Neutrophil (primary cell): Measurements from ENCODE around the gene TP73.
A peak's percentile ranks its signal among the peaks of the same experiment; 100 is the strongest.

Experiments
- H3K27ac ChIP-seq: fragments of 200-600 bp; sonication (generic); 2 replicates; pipeline ENCODE4 v1.5.1; 2016; ENCODE audit warnings: mild to moderate bottlenecking, moderate library complexity
- H3K27me3 ChIP-seq: fragments of 200-600 bp; sonication (generic); 2 replicates; pipeline ENCODE4 v1.6.0; 2016; ENCODE audit warnings: mild to moderate bottlenecking
- H3K36me3 ChIP-seq: fragments of 200-600 bp; sonication (generic); 2 replicates; pipeline ENCODE4 v1.5.1; 2017
- H3K4me1 ChIP-seq, 2 experiments: fragments of 200-600 bp in 1 of 2; sonication (generic) in 1 of 2; 1 replicate in 1 of 2; 2 replicates in 1 of 2; pipeline versions ENCODE4 v1.5.1 to v1.6.1; 2013 to 2016; ENCODE audit warnings: low read depth in 1 of 2, low read length in 1 of 2, mild to moderate bottlenecking in 1 of 2, moderate library complexity in 1 of 2; ENCODE audit not compliant: control insufficient read depth in 1 of 2, insufficient read depth in 1 of 2
- H3K4me3 ChIP-seq, 2 experiments: fragments of 200-600 bp in 1 of 2; sonication (generic) in 1 of 2; 1 replicate in 1 of 2; 2 replicates in 1 of 2; pipeline ENCODE4 v1.5.1; 2013 to 2016; ENCODE audit warnings: low read depth in 1 of 2, low read length in 1 of 2, mild to moderate bottlenecking in 1 of 2, moderate library complexity in 1 of 2
- H3K9me3 ChIP-seq: fragments of 200-600 bp; sonication (generic); 2 replicates; pipeline ENCODE4 v1.5.1; 2016
- TF ChIP-seq, protein P1 (sequence below): fragments of 200-600 bp; sonication (generic); IDR thresholded peaks from 2 replicates; pipeline ENCODE4 v1.5.1; 2016; ENCODE audit warnings: antibody characterized with exemption

TP73 gene

DNA sequence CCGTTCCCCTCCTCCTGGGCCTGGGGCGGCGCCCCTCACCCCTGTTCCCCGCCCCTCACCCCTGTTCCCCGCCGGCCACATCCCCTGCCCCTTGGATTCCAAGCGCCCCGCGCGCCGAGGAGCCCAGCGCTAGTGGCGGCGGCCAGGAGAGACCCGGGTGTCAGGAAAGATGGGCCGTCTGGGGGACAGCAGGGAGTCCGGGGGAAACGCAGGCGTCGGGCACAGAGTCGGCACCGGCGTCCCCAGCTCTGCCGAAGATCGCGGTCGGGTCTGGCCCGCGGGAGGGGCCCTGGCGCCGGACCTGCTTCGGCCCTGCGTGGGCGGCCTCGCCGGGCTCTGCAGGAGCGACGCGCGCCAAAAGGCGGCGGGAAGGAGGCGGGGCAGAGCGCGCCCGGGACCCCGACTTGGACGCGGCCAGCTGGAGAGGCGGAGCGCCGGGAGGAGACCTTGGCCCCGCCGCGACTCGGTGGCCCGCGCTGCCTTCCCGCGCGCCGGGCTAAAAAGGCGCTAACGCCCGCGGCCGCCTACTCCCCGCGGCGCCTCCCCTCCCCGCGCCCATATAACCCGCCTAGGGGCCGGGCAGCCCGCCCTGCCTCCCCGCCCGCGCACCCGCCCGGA, at the start of gene TP73:
TP73 (plus strand) TSS at position 587 of the 618 bp plus-strand sequence. CDS start 29,850 bp downstream, outside the sequence.
- Histone ChIP-seq H3K4me1 (peaks cover 58 to 62% of the 10 kb centered on the region in 2 experiments), H3K36me3 (no peaks in the 10 kb centered on the region), H3K27me3 (peaks cover 71% of the 10 kb centered on the region), H3K9me3 (no peaks in the 10 kb centered on the region), H3K4me3 (peak within 1 kb of the TSS; percentile 40 to 89), H3K27ac (no peak within 1 kb of the TSS)
- TF ChIP-seq, protein P1, sequence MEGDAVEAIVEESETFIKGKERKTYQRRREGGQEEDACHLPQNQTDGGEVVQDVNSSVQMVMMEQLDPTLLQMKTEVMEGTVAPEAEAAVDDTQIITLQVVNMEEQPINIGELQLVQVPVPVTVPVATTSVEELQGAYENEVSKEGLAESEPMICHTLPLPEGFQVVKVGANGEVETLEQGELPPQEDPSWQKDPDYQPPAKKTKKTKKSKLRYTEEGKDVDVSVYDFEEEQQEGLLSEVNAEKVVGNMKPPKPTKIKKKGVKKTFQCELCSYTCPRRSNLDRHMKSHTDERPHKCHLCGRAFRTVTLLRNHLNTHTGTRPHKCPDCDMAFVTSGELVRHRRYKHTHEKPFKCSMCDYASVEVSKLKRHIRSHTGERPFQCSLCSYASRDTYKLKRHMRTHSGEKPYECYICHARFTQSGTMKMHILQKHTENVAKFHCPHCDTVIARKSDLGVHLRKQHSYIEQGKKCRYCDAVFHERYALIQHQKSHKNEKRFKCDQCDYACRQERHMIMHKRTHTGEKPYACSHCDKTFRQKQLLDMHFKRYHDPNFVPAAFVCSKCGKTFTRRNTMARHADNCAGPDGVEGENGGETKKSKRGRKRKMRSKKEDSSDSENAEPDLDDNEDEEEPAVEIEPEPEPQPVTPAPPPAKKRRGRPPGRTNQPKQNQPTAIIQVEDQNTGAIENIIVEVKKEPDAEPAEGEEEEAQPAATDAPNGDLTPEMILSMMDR, result no peak

DNA sequence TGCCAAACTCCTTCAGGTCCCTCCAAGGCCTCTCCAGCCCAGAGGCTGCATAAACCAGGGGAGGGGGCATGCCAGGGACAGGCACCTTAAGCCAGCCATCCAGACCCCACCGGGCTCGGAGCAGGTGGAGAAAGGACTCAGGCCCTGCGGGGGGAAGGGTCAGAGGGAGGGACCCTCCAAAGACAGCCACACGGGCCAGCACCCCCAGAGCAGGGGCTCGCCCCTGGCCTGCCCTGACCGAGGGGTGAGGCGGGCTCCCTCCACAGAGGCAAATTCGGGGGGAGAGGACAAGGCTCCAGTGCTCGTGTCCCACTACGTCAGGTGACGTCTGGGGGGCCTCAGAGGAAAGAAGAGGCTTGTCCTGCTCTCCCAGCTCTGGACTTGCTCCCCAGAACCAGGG, 49.2 kb upstream of the TP73 start:
- no peaks in the 10 kb centered on the region for H3K36me3 ChIP-seq
- TF ChIP-seq, protein P1, result no peak
- no peak overlapping the region for H3K27ac ChIP-seq
- H3K4me1 ChIP-seq, result peaks cover 40 to 46% of the 10 kb centered on the region in 2 experiments
- peaks cover under 1% of the 10 kb centered on the region for H3K27me3 ChIP-seq
- no peak overlapping the region for H3K4me3 ChIP-seq
- no peaks in the 10 kb centered on the region for H3K9me3 ChIP-seq

DNA sequence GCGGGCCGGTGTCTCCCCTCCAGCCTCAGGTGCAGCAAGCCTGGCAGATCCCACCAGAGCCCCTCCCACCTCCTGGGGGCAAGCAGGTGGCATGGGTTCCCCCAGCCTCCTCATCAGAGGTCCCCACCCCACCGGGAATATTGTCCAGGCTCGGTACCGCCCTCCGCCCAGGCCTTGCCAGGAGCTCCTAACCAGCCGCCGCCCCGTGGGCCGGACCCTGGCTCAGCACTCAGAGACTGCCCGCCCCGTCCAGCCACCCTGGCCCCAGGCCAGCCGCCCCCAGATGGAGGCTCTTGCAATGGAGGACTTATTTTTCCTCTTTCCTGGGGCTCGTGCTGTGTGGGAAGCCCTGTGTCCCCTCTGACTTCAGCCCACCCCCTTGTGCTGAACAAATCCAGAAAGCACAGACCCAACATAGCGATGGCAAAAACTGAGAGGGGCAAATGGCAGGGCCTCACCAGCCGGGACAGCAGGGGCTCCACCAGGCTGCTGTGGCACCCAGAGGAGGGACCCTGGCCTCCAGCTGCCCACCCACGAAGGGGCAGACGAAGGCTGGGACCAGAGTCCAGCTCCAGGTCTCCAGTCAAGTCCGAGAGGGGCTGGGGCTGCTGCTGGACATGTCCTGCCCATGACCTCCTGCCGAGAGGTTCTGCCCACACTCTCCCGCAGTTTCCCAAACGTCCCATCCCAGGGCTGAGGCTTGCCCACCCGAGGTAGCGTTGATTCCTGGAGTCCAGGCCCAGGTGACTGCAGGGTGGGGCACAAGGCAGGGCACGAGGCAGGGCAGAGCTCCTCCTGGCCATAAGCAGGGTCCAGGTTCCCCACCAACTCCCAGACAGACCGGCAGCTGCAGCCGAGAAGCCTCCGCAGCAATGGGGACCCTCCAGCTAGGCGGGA, 48.5 kb upstream of the TP73 start:
- H3K4me3 ChIP-seq, result no peak overlapping the region
- no peaks in the 10 kb centered on the region for H3K9me3 ChIP-seq
- no peaks in the 10 kb centered on the region for H3K36me3 ChIP-seq
- TF ChIP-seq, protein P1, result no peak
- H3K4me1 ChIP-seq, result peaks cover 38 to 45% of the 10 kb centered on the region in 2 experiments
- H3K27me3 ChIP-seq, result no peaks in the 10 kb centered on the region
- H3K27ac ChIP-seq, result no peak overlapping the region

DNA sequence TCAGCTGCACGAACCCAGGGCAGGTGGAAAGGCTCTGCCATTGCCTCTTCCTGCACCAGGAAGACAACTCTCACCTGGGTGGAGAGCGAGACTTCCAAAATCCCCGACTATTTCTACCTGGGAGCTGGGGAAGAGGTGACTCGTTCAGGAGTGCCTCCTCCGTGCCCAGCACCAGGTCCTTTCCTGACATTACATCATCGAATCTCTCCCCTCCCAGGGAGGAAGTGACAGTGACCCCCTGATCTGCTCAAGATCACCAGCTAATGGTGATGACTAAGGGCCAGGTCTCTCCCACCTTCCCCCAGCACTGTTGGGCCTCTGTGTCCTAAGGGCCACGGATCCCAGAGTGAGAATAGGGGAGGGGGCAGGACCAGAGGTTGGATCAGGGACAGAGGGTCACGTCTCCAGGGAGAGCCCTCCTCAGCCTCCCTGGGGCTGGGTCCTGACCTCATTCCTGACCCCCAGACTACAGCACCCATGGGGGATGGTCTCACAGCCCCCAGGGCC, 47.8 kb upstream of the TP73 start:
- H3K27ac ChIP-seq, result no peak overlapping the region
- no peaks in the 10 kb centered on the region for H3K9me3 ChIP-seq
- peaks cover 45 to 52% of the 10 kb centered on the region in 2 experiments for H3K4me1 ChIP-seq
- H3K36me3 ChIP-seq, result no peaks in the 10 kb centered on the region
- TF ChIP-seq, protein P1, result no peak
- no peak overlapping the region for H3K4me3 ChIP-seq
- H3K27me3 ChIP-seq, result peaks cover 4% of the 10 kb centered on the region

DNA sequence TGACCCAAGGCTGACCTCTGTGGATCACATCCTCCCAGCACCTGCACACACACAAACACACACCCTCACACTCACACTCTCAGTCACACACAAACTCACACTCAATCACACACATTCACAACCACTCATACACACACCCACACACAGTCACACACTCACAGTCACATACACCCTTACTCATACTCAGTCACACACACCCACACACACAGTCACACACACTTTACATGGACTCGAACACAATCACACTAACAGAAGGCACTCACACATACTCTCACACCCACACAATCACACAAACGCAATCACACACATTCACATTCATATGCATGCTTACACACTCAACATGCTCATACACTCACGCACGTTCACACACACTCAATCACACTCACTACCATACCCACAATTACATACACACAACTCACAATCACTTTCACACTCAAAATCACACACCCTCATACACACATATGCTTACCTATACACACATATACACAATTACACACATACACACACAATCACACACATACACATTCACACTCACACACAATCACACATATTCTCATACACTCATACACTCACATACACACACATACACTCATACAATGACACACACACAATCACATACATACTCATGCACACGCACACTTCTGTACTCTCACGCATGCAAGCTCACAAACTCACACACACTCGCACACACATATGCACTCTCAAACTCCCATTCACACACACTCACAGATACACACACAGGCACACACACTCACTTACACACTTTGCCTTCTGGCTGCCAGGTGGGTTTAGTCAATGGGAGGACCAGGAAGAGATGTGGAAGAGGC, 47.1 kb upstream of the TP73 start:
- Histone ChIP-seq H3K9me3 (no peaks in the 10 kb centered on the region), H3K4me3 (no peak overlapping the region), H3K4me1 (peaks cover 52 to 59% of the 10 kb centered on the region in 2 experiments), H3K36me3 (no peaks in the 10 kb centered on the region), H3K27me3 (peaks cover 7% of the 10 kb centered on the region), H3K27ac (no peak overlapping the region)
- TF ChIP-seq, protein P1, result no peak
